Measurements from ENCODE around the gene SLC5A1.
A peak's percentile ranks its signal among the peaks of the same experiment; 100 is the strongest.

SLC5A1 gene

GRCh38 chr22:32042924-32043323 lies at the start of gene SLC5A1:
Gene SLC5A1, plus strand, starts transcription at chr22:32043261. Its CDS starts 21 bp downstream, at chr22:32043282.
- DNase-seq: no peak

GRCh38 chr22:31995046-31995445 lies 48.0 kb upstream of the SLC5A1 start:
- DNase-seq: no peak

GRCh38 chr22:31995807-31996206 lies 47.3 kb upstream of the SLC5A1 start:
- DNase-seq: no peak

DNA sequence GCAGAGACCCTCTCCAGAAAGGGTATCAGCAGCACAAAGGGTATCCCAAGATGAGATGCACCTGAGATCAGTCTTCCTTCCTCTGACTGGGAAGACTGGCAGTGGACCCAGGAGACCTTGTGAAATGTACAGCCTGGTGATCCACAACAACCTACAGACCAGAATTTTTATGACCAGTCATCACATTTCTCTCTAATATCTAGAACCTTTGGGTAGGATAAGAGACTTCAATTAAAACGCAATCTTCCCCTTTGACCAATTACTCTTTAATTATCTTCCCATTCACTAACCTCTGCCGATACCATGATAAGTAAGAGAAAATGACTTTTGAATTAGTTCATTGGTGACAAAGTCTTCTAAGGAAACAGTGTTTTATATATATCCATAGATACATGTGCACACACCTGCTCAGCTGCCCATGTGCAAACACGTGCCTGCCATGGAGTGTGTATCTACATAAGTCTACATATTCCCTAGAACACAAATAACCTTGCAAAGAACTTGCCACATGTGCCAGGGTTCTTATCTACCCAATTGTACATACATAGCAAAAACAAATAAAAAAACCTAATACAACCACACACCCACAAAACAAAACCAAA lies 44.2 kb upstream of the SLC5A1 start:
- DNase-seq: no peak

DNA sequence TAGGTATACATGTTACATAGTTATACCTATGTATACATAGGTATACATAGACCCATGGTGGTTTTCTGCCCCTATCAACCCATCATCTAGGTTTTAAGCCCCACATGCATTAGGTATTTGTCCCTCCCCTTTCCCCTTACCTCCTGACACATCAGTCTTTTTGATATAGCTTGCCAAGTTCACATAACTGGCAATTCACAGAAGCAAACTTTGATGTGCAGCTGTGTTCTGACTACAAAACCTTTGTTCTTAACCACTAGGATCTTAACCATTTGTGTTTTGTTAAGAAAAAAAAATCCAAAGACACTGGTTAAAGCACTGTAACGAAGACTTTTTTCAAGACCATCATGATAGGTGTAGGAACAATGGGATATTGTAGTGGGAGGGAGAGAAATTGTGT lies 42.9 kb upstream of the SLC5A1 start:
- no peak for DNase-seq

DNA sequence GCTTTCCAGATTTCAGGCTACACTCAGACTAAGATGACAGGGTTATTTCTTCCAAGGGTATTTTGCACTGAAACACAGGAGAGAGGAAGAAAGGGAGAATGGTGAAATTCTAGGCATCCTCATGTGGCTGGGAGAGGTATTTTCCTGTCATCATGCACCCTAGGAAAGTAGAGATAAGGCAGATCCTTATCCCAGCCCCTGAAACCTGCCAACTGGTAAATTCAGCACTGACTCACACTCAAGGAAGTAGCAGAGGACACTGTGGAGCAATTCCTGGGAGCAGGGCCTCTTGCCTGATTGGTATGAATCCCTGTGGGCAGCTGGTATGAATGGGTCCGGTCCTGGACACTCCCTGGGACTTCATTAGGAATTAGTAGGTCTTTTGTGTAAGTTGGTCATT lies 37.6 kb upstream of the SLC5A1 start:
- no peak for DNase-seq

DNA sequence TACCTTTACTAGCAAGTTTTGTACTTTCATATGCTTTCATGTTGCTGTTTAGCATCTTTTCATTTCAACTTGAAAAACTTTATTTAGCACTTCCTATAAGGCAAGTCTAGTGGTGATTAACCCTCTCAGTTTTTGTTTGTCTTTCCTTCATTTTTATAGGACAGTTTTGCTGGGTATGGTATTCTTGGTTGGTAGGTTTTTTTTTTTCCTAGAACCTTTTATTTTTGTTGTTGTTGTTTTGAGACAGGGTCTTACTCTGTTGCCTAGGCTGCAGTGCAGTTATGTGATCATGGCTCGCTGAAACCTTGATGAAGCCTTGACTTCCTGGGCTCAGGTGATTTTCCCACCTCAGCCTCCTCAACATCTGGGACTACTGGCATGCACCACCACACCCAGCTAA lies 29.9 kb upstream of the SLC5A1 start:
- no peak for DNase-seq

- no peak for DNase-seq
These were observed 27.0 kb upstream of the SLC5A1 start for GRCh38 chr22:32016081-32016480.

DNA sequence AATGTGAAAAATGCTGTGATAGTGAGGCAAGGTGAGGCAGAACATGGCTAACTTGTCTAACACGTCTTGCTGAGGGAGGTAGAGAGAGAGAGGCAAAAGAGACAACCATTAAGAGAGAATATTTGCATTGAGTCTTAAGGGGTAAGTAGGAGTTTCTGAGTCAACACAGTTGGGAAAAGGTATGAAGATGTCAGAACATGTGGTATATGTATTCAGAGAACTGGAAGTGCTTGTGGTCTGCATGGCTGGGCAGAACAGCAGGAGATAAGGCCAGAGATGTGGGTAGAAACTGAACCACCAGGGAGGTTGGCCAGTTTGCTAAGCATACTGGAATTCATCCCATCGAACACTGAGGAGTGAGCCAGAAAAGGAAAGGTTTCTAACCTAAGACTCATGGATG lies 25.0 kb upstream of the SLC5A1 start:
- no peak for DNase-seq

DNA sequence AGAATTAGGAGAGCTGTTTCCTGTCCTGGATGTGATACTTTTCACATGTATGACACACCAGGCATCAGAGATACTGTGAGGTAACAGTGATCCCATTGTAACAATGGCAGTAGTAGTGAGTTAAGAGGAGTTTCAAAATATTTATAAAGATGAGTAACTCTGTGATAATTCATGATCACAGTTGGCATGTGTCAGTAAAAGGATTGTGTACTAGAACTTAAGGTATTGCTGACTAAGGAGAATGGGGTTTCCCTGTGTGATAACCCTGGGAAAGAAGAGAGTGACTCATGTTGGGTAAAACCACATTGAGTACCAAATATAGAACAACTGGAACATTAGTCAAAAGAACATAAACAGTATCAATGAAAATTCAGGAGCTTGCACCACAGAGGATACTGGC lies 22.9 kb upstream of the SLC5A1 start:
- no peak for DNase-seq

GRCh38 chr22:32021716-32022115 lies 21.3 kb upstream of the SLC5A1 start:
- no peak for DNase-seq

DNA sequence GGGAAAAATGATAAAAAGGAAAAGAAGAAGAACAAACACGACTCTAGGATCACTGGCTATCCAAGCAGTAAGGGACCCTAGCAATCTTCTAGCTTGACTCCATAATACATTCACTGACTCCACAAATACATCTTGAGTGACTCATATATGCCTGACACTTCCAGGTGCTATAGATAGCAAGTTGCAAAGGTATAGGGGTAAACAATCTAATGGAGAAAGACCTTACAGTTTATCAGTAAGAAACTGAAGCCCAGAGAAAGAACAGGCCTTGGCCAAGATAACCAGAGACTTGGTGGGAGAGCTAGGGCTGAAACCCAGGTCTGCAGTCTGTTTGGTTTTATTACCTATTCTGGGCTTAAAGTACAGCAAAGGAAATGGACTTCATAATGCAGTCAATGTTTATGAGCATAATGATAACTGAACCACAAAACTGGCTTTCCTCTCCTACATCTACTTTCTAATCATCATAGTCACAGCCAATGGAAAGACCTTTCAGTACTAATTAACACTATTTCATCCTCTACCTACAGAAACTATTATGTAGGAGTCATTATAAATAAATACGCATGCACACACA lies 19.7 kb upstream of the SLC5A1 start:
- no peak for DNase-seq

- DNase-seq: no peak
These were observed 18.3 kb upstream of the SLC5A1 start for GRCh38 chr22:32024796-32025195.

DNA sequence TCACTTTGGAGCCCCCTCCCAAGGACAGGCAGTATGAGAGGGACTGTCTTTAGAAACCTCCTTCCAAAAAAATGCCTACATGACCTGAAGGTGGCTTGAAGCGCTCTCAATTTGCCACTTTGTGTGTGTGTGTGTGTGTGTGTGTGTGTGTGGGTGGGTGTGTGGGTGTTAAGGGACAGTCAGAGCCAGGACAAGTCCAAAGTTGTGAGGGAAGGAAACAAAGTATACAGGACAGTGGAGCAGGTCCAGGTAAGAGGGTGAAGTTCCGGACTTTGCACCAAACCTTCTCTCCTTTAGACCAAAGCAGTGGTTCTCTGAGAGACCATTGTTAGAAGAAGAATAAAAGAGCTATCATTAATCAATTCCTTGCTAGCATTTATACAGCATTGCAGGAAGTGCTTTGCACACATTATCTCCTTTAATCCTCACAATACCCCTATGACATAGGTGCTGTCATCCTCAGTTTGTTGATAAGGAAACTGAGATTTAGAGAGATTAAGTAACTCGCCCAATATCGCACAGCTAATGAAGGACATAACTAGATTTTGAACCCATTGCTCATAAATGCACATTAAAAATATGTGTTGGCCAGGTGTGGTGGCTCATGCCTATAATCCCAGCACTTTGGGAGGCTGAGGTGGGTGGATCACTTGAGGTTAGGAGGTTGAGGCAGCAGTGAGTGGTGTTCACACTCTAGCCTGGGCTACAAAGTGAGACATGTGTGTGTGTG lies 12.4 kb upstream of the SLC5A1 start:
- DNase-seq: no peak

- DNase-seq: no peak
These were observed 11.6 kb upstream of the SLC5A1 start for GRCh38 chr22:32031466-32031865.

- no peak for DNase-seq
These were observed 8.8 kb upstream of the SLC5A1 start for GRCh38 chr22:32034275-32034674.

DNA sequence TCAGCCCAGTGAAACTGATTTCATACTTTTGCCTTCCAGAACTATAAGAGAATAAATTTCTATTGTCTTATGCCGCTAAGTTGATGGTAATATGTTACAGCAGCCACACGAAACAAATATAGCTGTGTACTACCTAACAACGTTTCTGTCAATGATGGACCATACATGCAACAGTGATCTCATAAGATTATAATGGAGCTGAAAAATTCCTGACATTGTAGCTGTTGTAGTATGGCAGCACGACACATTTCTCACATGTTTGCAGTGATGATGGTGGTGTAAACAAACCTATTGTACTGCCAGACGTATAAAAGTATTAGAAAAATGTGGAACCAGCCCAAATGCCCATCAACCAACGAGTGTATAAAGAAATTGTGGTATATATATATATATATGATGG lies 5.8 kb upstream of the SLC5A1 start:
- DNase-seq: no peak

DNA sequence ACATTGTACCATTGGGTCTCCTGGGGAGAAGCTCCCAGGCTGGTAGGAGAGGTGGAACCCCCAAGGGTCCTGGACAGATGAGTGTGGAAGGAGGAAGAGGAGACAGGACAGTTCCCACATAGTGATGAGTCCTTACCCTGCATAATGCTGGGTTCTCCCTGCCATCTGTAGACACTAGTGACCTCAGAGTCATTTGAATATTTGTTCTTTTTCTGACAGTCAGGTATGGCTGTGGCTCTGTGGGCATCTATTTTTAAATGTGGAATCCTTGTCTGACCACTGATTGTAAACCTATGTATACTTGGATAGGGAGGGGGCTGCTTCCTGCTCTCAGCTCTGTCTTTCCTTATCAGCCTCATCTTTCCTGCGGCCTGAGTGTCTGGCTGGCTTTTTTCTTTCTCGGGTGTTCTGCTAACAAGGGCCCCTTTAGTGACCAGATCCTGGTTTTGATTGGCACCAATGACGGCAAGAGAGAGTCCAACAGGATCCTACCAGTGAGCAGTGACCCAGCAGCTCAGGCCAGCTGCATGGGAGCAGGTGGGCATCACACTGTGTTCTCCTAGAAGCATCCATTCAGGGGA lies 2.6 kb upstream of the SLC5A1 start:
- no peak for DNase-seq

- DNase-seq: no peak
These were observed 330 bp downstream of the SLC5A1 start for GRCh38 chr22:32043391-32043790.

DNA sequence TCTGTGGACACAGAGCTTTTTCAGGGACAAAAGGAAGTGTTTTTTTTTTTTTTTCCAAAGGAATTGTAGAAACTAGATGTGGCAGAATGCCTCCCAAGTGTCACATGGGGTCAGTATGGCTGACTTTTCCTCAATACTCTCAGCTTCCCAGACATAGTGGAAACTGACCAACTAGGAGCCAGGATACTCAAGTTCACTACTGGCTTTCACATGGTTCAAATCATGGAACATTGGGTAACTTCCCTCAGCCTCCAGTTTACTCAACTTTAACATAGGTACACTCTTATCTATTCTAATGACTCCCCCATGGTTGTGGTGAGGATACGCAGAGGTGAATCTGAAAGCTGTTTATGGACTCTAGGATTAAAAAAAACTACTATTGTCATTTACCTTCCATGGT lies 1.4 kb downstream of the SLC5A1 start:
- DNase-seq: no peak

GRCh38 chr22:32044913-32045312 lies 1.9 kb downstream of the SLC5A1 start:
- no peak for DNase-seq

DNA sequence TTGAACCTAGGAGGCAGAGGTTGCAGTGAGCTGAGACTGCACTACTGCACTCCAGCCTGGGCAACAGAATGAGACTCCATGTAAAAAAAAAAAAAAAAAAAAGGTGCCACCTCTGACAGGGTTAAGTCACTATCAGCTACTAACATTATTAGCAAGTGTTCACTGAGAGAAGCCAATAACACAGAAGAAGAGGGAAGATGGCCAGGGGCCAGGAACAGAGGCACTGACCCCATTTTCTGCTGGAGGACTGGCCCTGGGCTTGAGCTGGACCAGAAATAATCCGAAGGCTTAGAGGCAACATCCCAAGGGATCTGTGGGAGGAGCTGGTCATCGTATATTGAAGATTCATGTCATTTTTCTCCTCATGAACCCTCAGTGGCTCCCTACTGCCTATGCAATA lies 5.0 kb downstream of the SLC5A1 start:
- DNase-seq: no peak

GRCh38 chr22:32050678-32051515 lies 7.8 kb downstream of the SLC5A1 start:
- peak; percentile 55 for DNase-seq

Data from activated CD4-positive, CD25-positive, alpha-beta regulatory T cell treated with anti-CD3 and anti-CD28 coated beads, Interleukin-2, amount 50 U/mL, for 72 hours (primary cell).